ENCODE measurements around the gene AIG1.
"Not testable (repeated sequence)": the region's sequence is repeated elsewhere in the genome, so short reads cannot be mapped to it uniquely, and the experiment has no call there.

The AIG1 gene

GRCh38 chr6:143267760-143268159 lies 207.1 kb downstream of the AIG1 start:
- no peak for DNase-seq (ENCODE audit: low read depth, low spot score)

GRCh38 chr6:143268439-143268838 lies 207.8 kb downstream of the AIG1 start:
- no peak for DNase-seq (ENCODE audit: low read depth, low spot score)

GRCh38 chr6:143270026-143270425 lies 209.3 kb downstream of the AIG1 start:
- no peak for DNase-seq (ENCODE audit: low read depth, low spot score)

GRCh38 chr6:143271024-143271423 lies 210.3 kb downstream of the AIG1 start:
- no peak for DNase-seq (ENCODE audit: low read depth, low spot score)

GRCh38 chr6:143276436-143276835 lies 215.7 kb downstream of the AIG1 start:
- no peak for DNase-seq (ENCODE audit: low read depth, low spot score)

GRCh38 chr6:143279385-143279784 lies 218.7 kb downstream of the AIG1 start:
- no peak for DNase-seq (ENCODE audit: low read depth, low spot score)

- DNase-seq (ENCODE audit: low read depth, low spot score) = no peak
Measured at GRCh38 chr6:143283887-143284645, 223.4 kb downstream of the AIG1 start.

GRCh38 chr6:143286251-143286795 lies 225.6 kb downstream of the AIG1 start:
- DNase-seq (ENCODE audit: low read depth, low spot score) = no peak

GRCh38 chr6:143288923-143289322 lies 228.2 kb downstream of the AIG1 start:
- no peak for DNase-seq (ENCODE audit: low read depth, low spot score)

GRCh38 chr6:143290206-143290605 lies 229.5 kb downstream of the AIG1 start:
- DNase-seq (ENCODE audit: low read depth, low spot score) = no peak

- no peak for DNase-seq (ENCODE audit: low read depth, low spot score)
Measured at GRCh38 chr6:143293523-143293922, 232.8 kb downstream of the AIG1 start.

GRCh38 chr6:143294265-143294860 lies 233.7 kb downstream of the AIG1 start:
- DNase-seq (ENCODE audit: low read depth, low spot score) = no peak

GRCh38 chr6:143295932-143296331 lies 235.2 kb downstream of the AIG1 start:
- DNase-seq (ENCODE audit: low read depth, low spot score) = no peak

- DNase-seq (ENCODE audit: low read depth, low spot score) = no peak
Measured at GRCh38 chr6:143298071-143298470, 237.4 kb downstream of the AIG1 start.

GRCh38 chr6:143299253-143300166 lies 238.8 kb downstream of the AIG1 start:
- DNase-seq (ENCODE audit: low read depth, low spot score) = no peak

- no peak for DNase-seq (ENCODE audit: low read depth, low spot score)
Measured at GRCh38 chr6:143301188-143301587, 240.5 kb downstream of the AIG1 start.

GRCh38 chr6:143307760-143308159 lies 247.1 kb downstream of the AIG1 start:
- not testable (repeated sequence) for DNase-seq (ENCODE audit: low read depth, low spot score)

- DNase-seq (ENCODE audit: low read depth, low spot score) = no peak
Measured at GRCh38 chr6:143313163-143313562, 252.5 kb downstream of the AIG1 start.

GRCh38 chr6:143321491-143322086 lies 260.9 kb downstream of the AIG1 start:
- DNase-seq (ENCODE audit: low read depth, low spot score) = no peak

GRCh38 chr6:143322386-143322785 lies 261.7 kb downstream of the AIG1 start:
- DNase-seq (ENCODE audit: low read depth, low spot score) = no peak

- DNase-seq (ENCODE audit: low read depth, low spot score) = no peak
Measured at GRCh38 chr6:143323729-143324470, 263.2 kb downstream of the AIG1 start.

Data from activated CD4-positive, CD25-positive, alpha-beta regulatory T cell treated with anti-CD3 and anti-CD28 coated beads, Interleukin-2, amount 50 U/mL, for 16 hours (primary cell).